ENCODE data around the gene CENPP.

Gene CENPP

GRCh38 chr9:92513349-92513748 lies 187.6 kb downstream of the CENPP start:
- DNase-seq = no peak

- no peak for DNase-seq
These were observed 188.9 kb downstream of the CENPP start for GRCh38 chr9:92514635-92515034.

- DNase-seq = no peak
These were observed 190.8 kb downstream of the CENPP start for GRCh38 chr9:92516521-92516920.

- no peak for DNase-seq
These were observed 191.3 kb downstream of the CENPP start for GRCh38 chr9:92517046-92517445.

- DNase-seq = no peak
These were observed 192.4 kb downstream of the CENPP start for GRCh38 chr9:92518199-92518598.

GRCh38 chr9:92520837-92521236 lies 195.1 kb downstream of the CENPP start:
- no peak for DNase-seq

- no peak for DNase-seq
These were observed 197.5 kb downstream of the CENPP start for GRCh38 chr9:92522983-92523970.

GRCh38 chr9:92524881-92525280 lies 199.1 kb downstream of the CENPP start:
- no peak for DNase-seq

- no peak for DNase-seq
These were observed 199.6 kb downstream of the CENPP start for GRCh38 chr9:92525306-92525705.

GRCh38 chr9:92527291-92527828 lies 201.6 kb downstream of the CENPP start:
- no peak for DNase-seq

GRCh38 chr9:92527832-92528521 lies 202.2 kb downstream of the CENPP start:
- DNase-seq = no peak

- no peak for DNase-seq
These were observed 202.7 kb downstream of the CENPP start for GRCh38 chr9:92528522-92528849.

GRCh38 chr9:92529124-92529523 lies 203.4 kb downstream of the CENPP start:
- no peak for DNase-seq

GRCh38 chr9:92530893-92531292 lies 205.1 kb downstream of the CENPP start:
- no peak for DNase-seq

GRCh38 chr9:92534204-92534603 lies 208.5 kb downstream of the CENPP start:
- peak in 1 of 2 donors; percentile 5 for DNase-seq

GRCh38 chr9:92534674-92535073 lies 208.9 kb downstream of the CENPP start:
- peak in 1 of 2 donors; percentile 13 for DNase-seq

GRCh38 chr9:92535940-92536850 lies 210.4 kb downstream of the CENPP start, which contains the start of gene ECM2:
Gene ECM2 (minus strand): TSS chr9:92535990. CDS start chr9:92522866, 13,124 bp downstream.
- DNase-seq = no peak

GRCh38 chr9:92538541-92538940 lies 212.8 kb downstream of the CENPP start:
- no peak for DNase-seq

- no peak for DNase-seq
These were observed 218.2 kb downstream of the CENPP start for GRCh38 chr9:92543972-92544371.

GRCh38 chr9:92545002-92545510 lies 219.3 kb downstream of the CENPP start:
- DNase-seq = no peak

- DNase-seq = no peak
These were observed 221.6 kb downstream of the CENPP start for GRCh38 chr9:92547356-92547755.

GRCh38 chr9:92550765-92551164 lies 225.0 kb downstream of the CENPP start:
- DNase-seq = no peak

Measured in inflammatory macrophage treated with lipopolysaccharide for 1 hour (primary cell).